IMR-90 (cell line): ENCODE data around the gene CCDC50. TPM values are rescaled to one million over a fixed set of nuclear protein-coding genes. Genes with fewer than 3 reads are reported as not detected.

Experiments used
- ATAC-seq: fragments of 200-7000 bp; cut with Tn5 transposase; 2 replicates; pipeline ENCODE4 v1.9.1; 2020; ENCODE audit warnings: low read depth, mild to moderate bottlenecking, moderate library complexity
- BruUV-seq: library from RNA; stranded (reverse); fragments of 400-500 nt; replicated peaks from 2 replicates; lab custom pipeline; 2021; lab: Mats Ljungman, UMichigan
- CTCF ChIA-PET: fragments of 300-600 bp; formaldehyde crosslinking; extraction: SDS; loops from one replicate; lab custom pipeline; 2021; ENCODE audit warnings: antibody characterized with exemption; lab: Yijun Ruan, JAX
- POLR2A ChIA-PET: fragments of 300-600 bp; sonication (Branson Sonifier 250); formaldehyde crosslinking; loops from one replicate; lab custom pipeline; 2022; ENCODE audit warnings: antibody characterized with exemption; ENCODE audit not compliant: unreplicated experiment; lab: Charles Lee
- DNase-seq: peaks from one replicate; pipeline ENCODE4 v3.0.0; 2013
- H2AFZ ChIP-seq: replicated peaks from 2 replicates; pipeline ENCODE3; 2013; ENCODE audit warnings: low read length, mild to moderate bottlenecking; ENCODE audit not compliant: poor library complexity
- H2AK5ac ChIP-seq: 2 replicates; pipeline ENCODE4 v1.6.1; 2013; ENCODE audit warnings: low read depth, low read length, inconsistent platforms
- H2AK9ac ChIP-seq: replicated peaks from 2 replicates; pipeline ENCODE3; 2013; ENCODE audit warnings: mild to moderate bottlenecking, low read depth, low read length, moderate library complexity; ENCODE audit not compliant: poor library complexity
- H2BK120ac ChIP-seq: 2 replicates; pipeline ENCODE4 v1.6.1; 2013; ENCODE audit warnings: low read depth, low read length, inconsistent platforms
- H2BK15ac ChIP-seq: 3 replicates; pipeline ENCODE4 v1.6.1; 2013; ENCODE audit warnings: low read depth, low read length, inconsistent platforms
- H2BK20ac ChIP-seq: 2 replicates; pipeline ENCODE4 v1.6.1; 2013; ENCODE audit warnings: low read depth, mild to moderate bottlenecking, inconsistent platforms, low read length, moderate library complexity
- H2BK5ac ChIP-seq: 2 replicates; pipeline ENCODE4 v1.6.1; 2013; ENCODE audit warnings: mild to moderate bottlenecking, low read depth, low read length, inconsistent platforms; ENCODE audit not compliant: poor library complexity, severe bottlenecking
- H3K14ac ChIP-seq: replicated peaks from 2 replicates; pipeline ENCODE4 v1.6.1; 2013; ENCODE audit warnings: low read depth, low read length, inconsistent platforms
- H3K18ac ChIP-seq: 2 replicates; pipeline ENCODE4 v1.6.1; 2013; ENCODE audit warnings: low read depth, low read length, control low read depth
- H3K23ac ChIP-seq: 2 replicates; pipeline ENCODE4 v1.6.1; 2013; ENCODE audit warnings: low read depth, low read length, inconsistent platforms
- H3K27ac ChIP-seq: 2 replicates; pipeline ENCODE4 v1.5.1; 2013; ENCODE audit warnings: mild to moderate bottlenecking, control low read depth, low read length; ENCODE audit not compliant: insufficient read depth
- H3K27me3 ChIP-seq: 2 replicates; pipeline ENCODE4 v1.6.1; 2013; ENCODE audit warnings: low read length; ENCODE audit not compliant: control insufficient read depth, insufficient read depth
- H3K36me3 ChIP-seq: 2 replicates; pipeline ENCODE4 v1.6.1; 2013; ENCODE audit warnings: low read length, mixed read lengths; ENCODE audit not compliant: control insufficient read depth, insufficient read depth
- H3K4ac ChIP-seq: 2 replicates; pipeline ENCODE4 v1.6.1; 2013; ENCODE audit warnings: low read depth, low read length, inconsistent platforms
- H3K4me1 ChIP-seq: 2 replicates; pipeline ENCODE4 v1.6.1; 2013; ENCODE audit warnings: low read length, mixed read lengths; ENCODE audit not compliant: control insufficient read depth, insufficient read depth
- H3K4me2 ChIP-seq: 2 replicates; pipeline ENCODE4 v1.6.1; 2013; ENCODE audit warnings: low read depth, mild to moderate bottlenecking, control low read depth, low read length, moderate library complexity
- H3K4me3 ChIP-seq: 2 replicates; pipeline ENCODE4 v1.5.1; 2013; ENCODE audit warnings: low read depth, mild to moderate bottlenecking, control low read depth, low read length, moderate library complexity; ENCODE audit not compliant: insufficient read depth
- H3K56ac ChIP-seq: 2 replicates; pipeline ENCODE4 v1.6.1; 2013; ENCODE audit warnings: low read length, inconsistent platforms; ENCODE audit not compliant: insufficient read depth; ENCODE audit errors: extremely low read depth
- H3K79me1 ChIP-seq, 2 experiments: 2 replicates each; pipeline ENCODE4 v1.6.1; 2013; ENCODE audit warnings: low read length in 2 of 2, inconsistent platforms in 1 of 2, low read depth in 1 of 2
- H3K9ac ChIP-seq: 2 replicates; pipeline ENCODE4 v1.6.1; 2013; ENCODE audit warnings: low read depth, low read length, control low read depth
- H3K9me1 ChIP-seq: 2 replicates; pipeline ENCODE4 v1.6.1; 2013; ENCODE audit warnings: low read length, inconsistent platforms; ENCODE audit not compliant: insufficient read depth
- H3K9me3 ChIP-seq: 2 replicates; pipeline ENCODE4 v1.6.1; 2013; ENCODE audit warnings: low read length; ENCODE audit not compliant: control insufficient read depth, insufficient read depth
- H4K20me1 ChIP-seq: 2 replicates; pipeline ENCODE4 v1.6.1; 2013; ENCODE audit warnings: low read length, inconsistent platforms; ENCODE audit not compliant: insufficient read depth
- H4K5ac ChIP-seq: 2 replicates; pipeline ENCODE4 v1.6.1; 2013; ENCODE audit warnings: mild to moderate bottlenecking, low read depth, low read length, control low read depth
- H4K8ac ChIP-seq, 2 experiments: 2 replicates each; pipeline ENCODE4 v1.6.1; 2013; ENCODE audit warnings: low read depth in 2 of 2, low read length in 2 of 2, control low read depth in 1 of 2, inconsistent platforms in 1 of 2
- H4K91ac ChIP-seq: 2 replicates; pipeline ENCODE4 v1.6.1; 2013; ENCODE audit warnings: low read depth, low read length, inconsistent platforms; ENCODE audit not compliant: insufficient read depth
- BHLHE40 ChIP-seq: fragments of 150-350 bp; IDR thresholded peaks from 2 replicates; pipeline ENCODE4 v1.6.1; 2016; ENCODE audit warnings: mild to moderate bottlenecking, low read depth, low read length
- ELK1 ChIP-seq: fragments of 150-350 bp; IDR thresholded peaks from 2 replicates; pipeline ENCODE4 v1.6.1; 2016; ENCODE audit warnings: low read depth, mild to moderate bottlenecking, low read length, moderate library complexity, borderline replicate concordance
- NFE2L2 ChIP-seq: fragments of 150-350 bp; IDR thresholded peaks from 2 replicates; pipeline ENCODE4 v1.6.1; 2016; ENCODE audit warnings: low read depth, mild to moderate bottlenecking, low read length
- SMC3 ChIP-seq: fragments of 150-350 bp; IDR thresholded peaks from 2 replicates; pipeline ENCODE4 v1.6.1; 2016; ENCODE audit warnings: low read depth, mild to moderate bottlenecking, antibody characterized with exemption, low read length, moderate library complexity
- WGBS, 2 experiments: methylation state at CpG; one replicate each; pipeline versions ENCODE4 v1.1.5 to v1.1.7; 2013; ENCODE audit warnings: missing lambda C conversion rate in 2 of 2; ENCODE audit not compliant: insufficient read length in 1 of 2; ENCODE audit errors: extremely low coverage in 2 of 2; 5-methylcytosine and 5-hydroxymethylcytosine counted together
- dilution Hi-C: fragments of 300-500 bp; cut with HindIII; formaldehyde crosslinking; loops from one replicate; pipeline ENCODE4 v1.14.3; 2018; ENCODE audit warnings: low sequenced_read_pairs; ENCODE audit not compliant: unreplicated experiment
- in situ Hi-C: fragments of 300-500 bp; cut with MboI; formaldehyde crosslinking; loops from 3 replicates; pipeline ENCODE4 v1.14.3; 2019; ENCODE audit warnings: low sequenced_read_pairs, inconsistent platforms, mixed read lengths
- intact Hi-C: fragments of 100-400 bp; cut with micrococcal nuclease; formaldehyde crosslinking; loops from 2 replicates; pipeline ENCODE4 v1.10.0; 2022
- polyA plus RNA-seq, 3 experiments: library from polyadenylated mRNA; depleted of rRNA; stranded (reverse); fragments of >200 nt; gene quantifications; 2 replicates each; pipeline ENCODE4 v1.2.3, GENCODE V29; 2012; ENCODE audit warnings: low replicate concordance in 1 of 3
- total RNA-seq: library from RNA; depleted of rRNA; stranded (reverse); fragments of >200 nt; gene quantifications from 2 replicates; pipeline ENCODE4 v1.2.3, GENCODE V29; 2012

Gene CCDC50
- total and polyA plus RNA-seq, 2 of the 4 experiments (the other 2 are of a cell fraction), result 59.0 to 63.1 TPM

DNA sequence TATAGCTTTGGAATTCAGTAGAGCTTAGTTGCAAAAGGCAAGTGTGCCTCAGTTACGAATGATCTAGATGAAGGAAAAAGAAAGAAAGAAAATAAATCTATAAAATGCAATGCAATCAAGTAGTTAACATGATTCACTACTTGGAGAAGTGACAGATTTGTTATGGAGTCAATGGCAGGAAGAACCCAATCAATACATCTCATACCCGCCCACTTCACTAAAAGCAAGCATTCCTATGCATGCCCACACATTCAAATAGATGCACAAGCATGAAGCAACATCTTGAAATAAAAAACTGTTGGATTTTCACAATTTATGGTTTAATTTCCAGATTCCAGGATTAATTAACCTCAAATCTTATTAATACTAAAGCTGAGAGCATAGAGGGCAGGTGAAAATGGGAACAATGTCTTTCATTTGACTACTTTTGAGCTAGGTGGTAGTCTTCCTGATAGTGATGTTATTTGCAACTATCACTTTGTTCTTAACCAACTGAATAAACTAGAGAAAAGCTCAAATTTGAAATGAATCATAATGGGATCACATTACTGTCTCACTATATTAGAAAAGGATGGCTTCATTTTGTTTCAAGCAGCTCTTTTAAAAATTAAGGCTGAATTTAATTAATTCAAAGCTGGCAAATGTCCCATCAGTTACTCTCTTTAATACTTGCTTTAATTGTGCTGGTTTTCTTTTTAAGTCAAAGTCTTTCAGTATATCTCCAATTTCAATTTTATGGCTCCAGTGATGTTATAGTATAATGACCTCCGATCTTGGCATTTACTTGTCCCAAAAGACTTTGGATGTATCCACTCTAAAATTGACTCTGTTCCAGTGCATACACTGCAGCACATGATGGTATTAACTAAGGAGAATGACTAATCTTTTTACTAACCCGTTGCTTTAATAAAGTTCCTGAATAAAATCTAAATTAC is 46.7 kb upstream of the CCDC50 start:
- Histone ChIP-seq H2BK5ac (no peak overlapping the region), H3K9me1 (no peaks in the 10 kb centered on the region), H2AK9ac (no peak overlapping the region), H4K20me1 (no peaks in the 10 kb centered on the region), H4K5ac (no peak overlapping the region), H3K27ac (no peak overlapping the region), H2AFZ (no peak overlapping the region), H3K36me3 (no peaks in the 10 kb centered on the region), H3K4ac (no peak overlapping the region), H3K4me2 (no peak overlapping the region), H3K9me3 (no peaks in the 10 kb centered on the region), H3K9ac (no peak overlapping the region), H3K14ac (no peak overlapping the region), H3K79me1 (no peaks in the 10 kb centered on the region), H2BK120ac (no peak overlapping the region), H3K23ac (no peak overlapping the region), H4K8ac (no peak overlapping the region), H4K91ac (no peak overlapping the region), H2BK15ac (no peak overlapping the region), H3K4me1 (no peaks in the 10 kb centered on the region), H3K4me3 (no peak overlapping the region), H3K27me3 (no peaks in the 10 kb centered on the region), H2AK5ac (no peak overlapping the region), H2BK20ac (no peak overlapping the region), H3K56ac (no peak overlapping the region), H3K18ac (no peak overlapping the region)
- in situ Hi-C loops (no loop called here), dilution Hi-C loops (no loop called here), intact Hi-C loops (no loop called here)
- no CpG with 5 or more reads among the region's 4 CpGs for WGBS, 2 experiments
- ATAC-seq (no peak), DNase-seq (no peak)
- no peak for TF ChIP-seq BHLHE40
- no peak for TF ChIP-seq SMC3
- TF ChIP-seq NFE2L2, result no peak
- no peak for TF ChIP-seq ELK1
- ChIA-PET CTCF (no interaction called here), POLR2A (interaction anchor here (0.7 kb wide), 1 partner anchor 1722 kb away, joined by 3 read pairs; no protein-coding TSS in a partner anchor)
- BruUV-seq, result no TSS peak
